ENCODE measurements around the gene SNPH. TPM values are rescaled to one million over a fixed set of nuclear protein-coding genes. Genes with fewer than 3 reads are reported as not detected.

Gene SNPH
- total RNA-seq, 1 experiment from 2014 or later = 2.0 TPM

- BruUV-seq (replicated peaks) = no TSS peak
- CTCF ChIA-PET = no interaction called here
- no peak for TF ChIP-seq CTCF (IDR thresholded peaks at IDR 0.05; ENCODE audit: unreplicated experiment)
- DNase-seq = no peak
- no peak overlapping the region for H3K4me3 Mint-ChIP-seq (ENCODE audit: low read depth, unreplicated experiment)
- H3K27me3 Mint-ChIP-seq (ENCODE audit: unreplicated experiment) = no peaks in the 10 kb centered on the region
- intact Hi-C loops (cut with micrococcal nuclease; ENCODE audit: unreplicated experiment) = no loop called here
- no peaks in the 10 kb centered on the region for H3K36me3 Mint-ChIP-seq (ENCODE audit: insufficient read depth, unreplicated experiment)
- no peak overlapping the region for H3K27ac Mint-ChIP-seq (ENCODE audit: unreplicated experiment)
- H3K9me3 Mint-ChIP-seq (ENCODE audit: low read depth, unreplicated experiment) = no peaks in the 10 kb centered on the region
- H3K4me1 Mint-ChIP-seq (ENCODE audit: low read depth, unreplicated experiment) = no peaks in the 10 kb centered on the region
These were observed 42.1 kb downstream of the SNPH start for GRCh38 chr20:1308067-1308701.

- Mint-ChIP-seq H3K9me3 (ENCODE audit: low read depth, unreplicated experiment) (no peaks in the 10 kb centered on the region), H3K36me3 (ENCODE audit: insufficient read depth, unreplicated experiment) (no peaks in the 10 kb centered on the region), H3K27me3 (ENCODE audit: unreplicated experiment) (no peaks in the 10 kb centered on the region), H3K4me1 (ENCODE audit: low read depth, unreplicated experiment) (no peaks in the 10 kb centered on the region), H3K27ac (ENCODE audit: unreplicated experiment) (no peak overlapping the region), H3K4me3 (ENCODE audit: low read depth, unreplicated experiment) (no peak overlapping the region)
- CTCF ChIA-PET = no interaction called here
- no TSS peak for BruUV-seq (replicated peaks)
- TF ChIP-seq CTCF (IDR thresholded peaks at IDR 0.05; ENCODE audit: unreplicated experiment) = no peak
- DNase-seq = no peak
- intact Hi-C loops (cut with micrococcal nuclease; ENCODE audit: unreplicated experiment) = no loop called here
These were observed 42.6 kb downstream of the SNPH start for GRCh38 chr20:1308702-1309095.

GRCh38 chr20:1309439-1309847, 43.3 kb downstream of the SNPH start:
- H3K27ac Mint-ChIP-seq (ENCODE audit: unreplicated experiment) = no peak overlapping the region
- CTCF ChIA-PET = no interaction called here

GRCh38 chr20:1310071-1310470, 44.0 kb downstream of the SNPH start:
- intact Hi-C loops (cut with micrococcal nuclease; ENCODE audit: unreplicated experiment) = no loop called here

More at GRCh38 chr20:1309439-1309847, 43.3 kb downstream of the SNPH start:
- H3K9me3 Mint-ChIP-seq (ENCODE audit: low read depth, unreplicated experiment) = no peaks in the 10 kb centered on the region
- intact Hi-C loops (cut with micrococcal nuclease; ENCODE audit: unreplicated experiment) = no loop called here
- no peaks in the 10 kb centered on the region for H3K4me1 Mint-ChIP-seq (ENCODE audit: low read depth, unreplicated experiment)
- H3K27me3 Mint-ChIP-seq (ENCODE audit: unreplicated experiment) = no peaks in the 10 kb centered on the region
- peaks cover 4% of the 10 kb centered on the region for H3K36me3 Mint-ChIP-seq (ENCODE audit: insufficient read depth, unreplicated experiment)
- no peak overlapping the region for H3K4me3 Mint-ChIP-seq (ENCODE audit: low read depth, unreplicated experiment)
- no peak for DNase-seq
- TF ChIP-seq CTCF (IDR thresholded peaks at IDR 0.05; ENCODE audit: unreplicated experiment) = no peak
- no TSS peak for BruUV-seq (replicated peaks)

More at GRCh38 chr20:1310071-1310470, 44.0 kb downstream of the SNPH start:
- no peak for TF ChIP-seq CTCF (IDR thresholded peaks at IDR 0.05; ENCODE audit: unreplicated experiment)
- BruUV-seq (replicated peaks) = no TSS peak
- CTCF ChIA-PET = no interaction called here
- H3K9me3 Mint-ChIP-seq (ENCODE audit: low read depth, unreplicated experiment) = no peaks in the 10 kb centered on the region
- no peaks in the 10 kb centered on the region for H3K4me1 Mint-ChIP-seq (ENCODE audit: low read depth, unreplicated experiment)
- H3K4me3 Mint-ChIP-seq (ENCODE audit: low read depth, unreplicated experiment) = no peak overlapping the region
- no peak overlapping the region for H3K27ac Mint-ChIP-seq (ENCODE audit: unreplicated experiment)
- no peak for DNase-seq
- peaks cover 5% of the 10 kb centered on the region for H3K36me3 Mint-ChIP-seq (ENCODE audit: insufficient read depth, unreplicated experiment)
- no peaks in the 10 kb centered on the region for H3K27me3 Mint-ChIP-seq (ENCODE audit: unreplicated experiment)

Data from Calu3 (cell line).